ENCODE results near the gene PIR.

GRCh38 chrX:15384304-15384703 lies 108.8 kb downstream of the PIR start, which contains the start of gene VEGFD:
- TF ChIP-seq, protein P1, sequence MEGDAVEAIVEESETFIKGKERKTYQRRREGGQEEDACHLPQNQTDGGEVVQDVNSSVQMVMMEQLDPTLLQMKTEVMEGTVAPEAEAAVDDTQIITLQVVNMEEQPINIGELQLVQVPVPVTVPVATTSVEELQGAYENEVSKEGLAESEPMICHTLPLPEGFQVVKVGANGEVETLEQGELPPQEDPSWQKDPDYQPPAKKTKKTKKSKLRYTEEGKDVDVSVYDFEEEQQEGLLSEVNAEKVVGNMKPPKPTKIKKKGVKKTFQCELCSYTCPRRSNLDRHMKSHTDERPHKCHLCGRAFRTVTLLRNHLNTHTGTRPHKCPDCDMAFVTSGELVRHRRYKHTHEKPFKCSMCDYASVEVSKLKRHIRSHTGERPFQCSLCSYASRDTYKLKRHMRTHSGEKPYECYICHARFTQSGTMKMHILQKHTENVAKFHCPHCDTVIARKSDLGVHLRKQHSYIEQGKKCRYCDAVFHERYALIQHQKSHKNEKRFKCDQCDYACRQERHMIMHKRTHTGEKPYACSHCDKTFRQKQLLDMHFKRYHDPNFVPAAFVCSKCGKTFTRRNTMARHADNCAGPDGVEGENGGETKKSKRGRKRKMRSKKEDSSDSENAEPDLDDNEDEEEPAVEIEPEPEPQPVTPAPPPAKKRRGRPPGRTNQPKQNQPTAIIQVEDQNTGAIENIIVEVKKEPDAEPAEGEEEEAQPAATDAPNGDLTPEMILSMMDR (IDR thresholded peaks at IDR 0.05): no peak
- TF ChIP-seq TP53 (CRISPR knock-in tag; IDR thresholded peaks at IDR 0.05) (no peak), E2F4 (CRISPR knock-in tag; IDR thresholded peaks at IDR 0.05; ENCODE audit: borderline replicate concordance, low read depth) (no peak)
- TF ChIP-seq, protein P2, sequence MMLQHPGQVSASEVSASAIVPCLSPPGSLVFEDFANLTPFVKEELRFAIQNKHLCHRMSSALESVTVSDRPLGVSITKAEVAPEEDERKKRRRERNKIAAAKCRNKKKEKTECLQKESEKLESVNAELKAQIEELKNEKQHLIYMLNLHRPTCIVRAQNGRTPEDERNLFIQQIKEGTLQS (CRISPR knock-in tag; conservative IDR thresholded peaks at IDR 0.05): no peak

All from WTC11 (cell line).